GM21786 (cell line): ENCODE data around the gene ABL1.

Experiments
- ATAC-seq: cut with Tn5 transposase; IDR thresholded peaks from one replicate; pipeline ENCODE4 v1.9.1; 2021; ENCODE audit not compliant: unreplicated experiment

ABL1 gene

GRCh38 chr9:130824643-130825350, 10.3 kb upstream of the ABL1 start:
- no peak for ATAC-seq

GRCh38 chr9:130825351-130825651, 9.8 kb upstream of the ABL1 start:
- no peak for ATAC-seq

- no peak for ATAC-seq
Measured at GRCh38 chr9:130825809-130826208, 9.2 kb upstream of the ABL1 start.

- no peak for ATAC-seq
Measured at GRCh38 chr9:130829762-130830161, 5.3 kb upstream of the ABL1 start.

- ATAC-seq: no peak
Measured at GRCh38 chr9:130830231-130830760, 4.8 kb upstream of the ABL1 start.

GRCh38 chr9:130831077-130831476, 4.0 kb upstream of the ABL1 start:
- ATAC-seq: no peak

GRCh38 chr9:130833031-130833990, 1.7 kb upstream of the ABL1 start:
- no peak for ATAC-seq

- peak; percentile 13 for ATAC-seq
Measured at GRCh38 chr9:130835441-130836298, 616 bp downstream of the ABL1 start.

- no peak for ATAC-seq
Measured at GRCh38 chr9:130837002-130837511, 2.0 kb downstream of the ABL1 start.

GRCh38 chr9:130837643-130838042, 2.6 kb downstream of the ABL1 start:
- no peak for ATAC-seq

- no peak for ATAC-seq
Measured at GRCh38 chr9:130839132-130840111, 4.4 kb downstream of the ABL1 start.

- no peak for ATAC-seq
Measured at GRCh38 chr9:130842545-130842944, 7.5 kb downstream of the ABL1 start.

- ATAC-seq: no peak
Measured at GRCh38 chr9:130843049-130843908, 8.2 kb downstream of the ABL1 start.

GRCh38 chr9:130844044-130844451, 9.0 kb downstream of the ABL1 start:
- ATAC-seq: no peak

- no peak for ATAC-seq
Measured at GRCh38 chr9:130845254-130845653, 10.2 kb downstream of the ABL1 start.

GRCh38 chr9:130845901-130846481, 10.9 kb downstream of the ABL1 start:
- no peak for ATAC-seq

GRCh38 chr9:130846487-130847305, 11.6 kb downstream of the ABL1 start:
- no peak for ATAC-seq
